ENCODE data around the gene HTD2.
A peak's percentile ranks its signal among the peaks of the same experiment; 100 is the strongest.

Gene HTD2

DNA sequence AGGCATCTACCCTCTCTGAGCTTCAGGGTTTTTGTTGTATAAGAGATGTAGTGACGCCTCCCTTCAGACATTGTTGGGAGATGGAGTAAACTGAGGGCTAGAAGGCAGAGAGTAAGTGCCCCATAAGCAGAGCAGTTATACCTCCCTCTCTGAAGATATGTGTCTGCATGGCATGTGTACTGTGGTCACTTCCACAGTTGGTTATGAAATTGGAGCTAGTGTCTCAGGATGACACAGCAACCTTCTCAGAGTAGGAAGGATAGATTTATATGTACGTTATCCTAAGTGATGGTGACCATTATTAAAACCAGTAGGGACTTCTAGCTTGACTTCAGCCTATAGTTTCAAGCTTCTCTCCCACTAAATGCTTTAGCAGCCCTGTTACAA lies 44.3 kb downstream of the HTD2 start:
- Histone ChIP-seq H3K9me3 (ENCODE audit: control insufficient read depth, insufficient read depth, low read depth, low read length) (no peaks in the 10 kb centered on the region), H3K4me1 (ENCODE audit: control insufficient read depth, insufficient read depth, low read length) (0 out of 2 replicates have a peak, but pooled peaks cover 4% of the 10 kb centered on the region), H3K4me3 (ENCODE audit: low read depth, low read length) (no peak overlapping the region), H3K27ac (ENCODE audit: extremely low read depth, low read depth, low read length) (no peak overlapping the region), H3K36me3 (ENCODE audit: control insufficient read depth in 2 of 2, insufficient read depth in 1 of 2, low read length in 2 of 2) (peaks cover 0 to 3% of the 10 kb centered on the region in 2 experiments; a peak in 2 of 3 replicates)
- ChIA-PET CTCF (interaction anchor here (0.7 to 1.3 kb wide), 3 partner anchors 24 to 218 kb away, joined by 3 to 4 read pairs (median 3); no protein-coding TSS in a partner anchor), POLR2A (interaction anchor here (1.9 kb wide), 1 partner anchor 18 kb away, joined by 5 read pairs; the partner anchor contains the start of gene PXK)
- TF ChIP-seq OVOL3 (tag by site-specific recombination; IDR thresholded peaks at IDR 0.05) (no peak), ZNF416 (tag by site-specific recombination; IDR thresholded peaks at IDR 0.05) (no peak)

DNA sequence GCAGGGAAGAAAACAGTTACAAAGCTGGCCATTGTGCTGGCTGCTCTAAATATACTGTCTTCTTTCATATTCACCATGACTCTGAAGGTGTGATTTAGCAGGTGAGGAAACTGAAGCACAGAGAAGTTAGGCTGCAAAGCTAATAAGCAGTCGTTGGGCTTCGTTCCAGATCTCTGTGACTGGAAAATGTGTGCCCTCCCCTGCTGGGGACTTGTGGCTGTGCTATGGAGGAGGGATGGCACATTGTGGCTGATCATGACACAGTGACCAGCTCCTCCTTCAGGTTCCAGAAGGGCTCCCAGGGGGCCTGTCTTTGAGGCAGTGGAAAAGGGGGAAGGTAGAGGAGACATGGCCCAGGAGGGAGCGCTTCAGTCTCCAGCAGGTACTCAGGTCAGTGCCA lies 45.6 kb downstream of the HTD2 start:
- Histone ChIP-seq H3K4me3 (ENCODE audit: low read depth, low read length) (no peak overlapping the region), H3K4me1 (ENCODE audit: control insufficient read depth, insufficient read depth, low read length) (0 out of 2 replicates have a peak, but pooled peaks cover 4% of the 10 kb centered on the region), H3K36me3 (ENCODE audit: control insufficient read depth in 2 of 2, insufficient read depth in 1 of 2, low read length in 2 of 2) (peaks cover 0 to 3% of the 10 kb centered on the region in 2 experiments; a peak in 2 of 3 replicates), H3K9me3 (ENCODE audit: control insufficient read depth, insufficient read depth, low read depth, low read length) (no peaks in the 10 kb centered on the region), H3K27ac (ENCODE audit: extremely low read depth, low read depth, low read length) (no peak overlapping the region)
- TF ChIP-seq, protein P1, sequence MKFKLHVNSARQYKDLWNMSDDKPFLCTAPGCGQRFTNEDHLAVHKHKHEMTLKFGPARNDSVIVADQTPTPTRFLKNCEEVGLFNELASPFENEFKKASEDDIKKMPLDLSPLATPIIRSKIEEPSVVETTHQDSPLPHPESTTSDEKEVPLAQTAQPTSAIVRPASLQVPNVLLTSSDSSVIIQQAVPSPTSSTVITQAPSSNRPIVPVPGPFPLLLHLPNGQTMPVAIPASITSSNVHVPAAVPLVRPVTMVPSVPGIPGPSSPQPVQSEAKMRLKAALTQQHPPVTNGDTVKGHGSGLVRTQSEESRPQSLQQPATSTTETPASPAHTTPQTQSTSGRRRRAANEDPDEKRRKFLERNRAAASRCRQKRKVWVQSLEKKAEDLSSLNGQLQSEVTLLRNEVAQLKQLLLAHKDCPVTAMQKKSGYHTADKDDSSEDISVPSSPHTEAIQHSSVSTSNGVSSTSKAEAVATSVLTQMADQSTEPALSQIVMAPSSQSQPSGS (tag by site-specific recombination; IDR thresholded peaks at IDR 0.05; ENCODE audit: low read depth), result no peak
- 0 out of 2 replicates have a peak, but pooled peaks have one; percentile 42 for TF ChIP-seq ZNF600 (tag by site-specific recombination; IDR thresholded peaks at IDR 0.05)
- peak; percentile 54; the same call in 1 of the 2 replicates for TF ChIP-seq SCRT2 (tag by site-specific recombination; IDR thresholded peaks at IDR 0.05)
- peak; percentile 70; the same call in 1 of the 2 replicates for TF ChIP-seq ZNF10 (tag by site-specific recombination; IDR thresholded peaks at IDR 0.05)
- TF ChIP-seq SCRT1 (tag by site-specific recombination; IDR thresholded peaks at IDR 0.05; ENCODE audit: borderline replicate concordance), result 0 out of 2 replicates have a peak, but pooled peaks have one; percentile 28
- no peak for TF ChIP-seq ZSCAN4 (tag by site-specific recombination; IDR thresholded peaks at IDR 0.05)
- peak; percentile 38 for TF ChIP-seq ZIC2 (tag by site-specific recombination; IDR thresholded peaks at IDR 0.05)
- TF ChIP-seq MZF1 (tag by site-specific recombination; IDR thresholded peaks at IDR 0.05; ENCODE audit: borderline replicate concordance), result 0 out of 2 replicates have a peak, but pooled peaks have one; percentile 23
- POLR2A ChIA-PET, result no interaction called here
- CTCF ChIA-PET, result interaction anchor here (0.8 to 1.0 kb wide), 2 partner anchors 29 to 33 kb away, joined by 3 to 5 read pairs; no protein-coding TSS in a partner anchor

- Histone ChIP-seq H3K4me1 (ENCODE audit: control insufficient read depth, insufficient read depth, low read length) (0 out of 2 replicates have a peak, but pooled peaks cover 4% of the 10 kb centered on the region), H3K27ac (ENCODE audit: extremely low read depth, low read depth, low read length) (no peak overlapping the region), H3K36me3 (ENCODE audit: control insufficient read depth in 2 of 2, insufficient read depth in 1 of 2, low read length in 2 of 2) (peaks cover 0 to 3% of the 10 kb centered on the region in 2 experiments; a peak in 2 of 3 replicates), H3K4me3 (ENCODE audit: low read depth, low read length) (no peak overlapping the region), H3K9me3 (ENCODE audit: control insufficient read depth, insufficient read depth, low read depth, low read length) (no peaks in the 10 kb centered on the region)
- ChIA-PET CTCF (interaction anchor here (0.8 to 1.0 kb wide), 2 partner anchors 28 to 34 kb away, joined by 3 to 5 read pairs; no protein-coding TSS in a partner anchor), POLR2A (no interaction called here)
- no peak for TF ChIP-seq MEIS1 (CRISPR knock-in tag; IDR thresholded peaks at IDR 0.05; ENCODE audit: borderline replicate concordance)
- TF ChIP-seq ZNF48 (tag by site-specific recombination; IDR thresholded peaks at IDR 0.05), result no peak
- no peak for TF ChIP-seq MZF1 (tag by site-specific recombination; IDR thresholded peaks at IDR 0.05; ENCODE audit: borderline replicate concordance)
- no peak for TF ChIP-seq SP3 (tag by site-specific recombination; IDR thresholded peaks at IDR 0.05)
- no peak for TF ChIP-seq ZNF169 (tag by site-specific recombination; IDR thresholded peaks at IDR 0.05)
- no peak for TF ChIP-seq ZEB2 (tag by site-specific recombination; IDR thresholded peaks at IDR 0.05)
- no peak for TF ChIP-seq SP7 (tag by site-specific recombination; IDR thresholded peaks at IDR 0.05)
- TF ChIP-seq, protein P2, sequence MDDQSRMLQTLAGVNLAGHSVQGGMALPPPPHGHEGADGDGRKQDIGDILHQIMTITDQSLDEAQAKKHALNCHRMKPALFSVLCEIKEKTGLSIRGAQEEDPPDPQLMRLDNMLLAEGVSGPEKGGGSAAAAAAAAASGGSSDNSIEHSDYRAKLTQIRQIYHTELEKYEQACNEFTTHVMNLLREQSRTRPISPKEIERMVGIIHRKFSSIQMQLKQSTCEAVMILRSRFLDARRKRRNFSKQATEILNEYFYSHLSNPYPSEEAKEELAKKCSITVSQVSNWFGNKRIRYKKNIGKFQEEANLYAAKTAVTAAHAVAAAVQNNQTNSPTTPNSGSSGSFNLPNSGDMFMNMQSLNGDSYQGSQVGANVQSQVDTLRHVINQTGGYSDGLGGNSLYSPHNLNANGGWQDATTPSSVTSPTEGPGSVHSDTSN (CRISPR knock-in tag; IDR thresholded peaks at IDR 0.05), result no peak
- TF ChIP-seq INSM2 (tag by site-specific recombination; IDR thresholded peaks at IDR 0.05), result no peak
- no peak for TF ChIP-seq ZNF561 (tag by site-specific recombination; IDR thresholded peaks at IDR 0.05; ENCODE audit: borderline replicate concordance)
These were observed 46.3 kb downstream of the HTD2 start for GRCh38 chr3:58352626-58353025.

Data from HEK293 (cell line).